ENCODE results near the gene IFRD2. TPM values are rescaled to one million over a fixed set of nuclear protein-coding genes. Genes with fewer than 3 reads are reported as not detected.
A peak's percentile ranks its signal among the peaks of the same experiment; 100 is the strongest.

IFRD2 gene
- total and polyA plus RNA-seq, 7 donors: 24.5 to 73.1 (median 51.8) TPM

DNA sequence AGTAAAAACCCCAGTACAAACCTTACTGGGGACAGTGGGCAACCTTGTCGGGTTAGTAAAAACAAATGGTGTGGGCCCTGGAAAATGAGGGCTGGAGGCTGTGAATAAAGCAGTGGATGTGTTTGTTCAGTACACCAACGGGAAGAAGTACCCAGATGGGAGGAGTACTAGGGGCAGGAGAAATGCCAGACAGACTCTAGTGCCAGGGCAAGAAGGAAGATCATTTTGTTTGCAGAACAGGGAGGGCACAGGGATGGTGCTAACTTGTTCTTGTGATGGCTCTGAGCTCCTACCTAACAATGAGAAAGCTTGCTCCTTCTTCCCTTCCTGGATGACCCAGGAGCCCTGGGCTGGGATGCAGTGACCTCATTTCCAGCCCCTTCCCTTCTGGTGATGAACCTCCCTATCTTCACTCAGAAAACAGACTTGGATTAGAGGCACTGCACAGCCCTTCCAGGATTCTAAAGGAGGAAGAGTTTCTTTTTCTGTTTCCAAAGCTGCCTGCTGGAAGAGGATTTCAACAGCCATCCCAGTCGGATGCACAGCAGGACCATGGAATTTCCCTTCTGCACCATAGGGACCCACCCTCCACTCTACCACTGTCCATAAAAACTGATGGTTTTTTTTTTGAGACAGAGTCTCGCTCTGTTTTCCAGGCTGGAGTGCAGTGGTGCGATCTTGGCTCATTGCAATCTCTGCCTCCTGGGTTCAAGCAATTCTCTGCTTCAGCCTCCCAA lies 42.3 kb upstream of the IFRD2 start:
- WGBS, 2 donors: 56 to 65% methylated on average over 5 of the region's 5 CpGs
- no peak overlapping the region for H3K4me3 ChIP-seq
- no peak for DNase-seq
- H3K27ac ChIP-seq: peak overlapping the region; percentile 93 to 100 (median 98)
- peaks cover 18 to 28% (median 21%) of the 10 kb centered on the region in 4 donors for H3K36me3 ChIP-seq
- intact Hi-C loops (cut with DNase I): no loop called here
- no peaks in the 10 kb centered on the region for H3K9me3 ChIP-seq
- peaks cover 0 to 59% (median 57%) of the 10 kb centered on the region in 4 donors for H3K4me1 ChIP-seq
- no peaks in the 10 kb centered on the region for H3K27me3 ChIP-seq
- TF ChIP-seq, protein P1, sequence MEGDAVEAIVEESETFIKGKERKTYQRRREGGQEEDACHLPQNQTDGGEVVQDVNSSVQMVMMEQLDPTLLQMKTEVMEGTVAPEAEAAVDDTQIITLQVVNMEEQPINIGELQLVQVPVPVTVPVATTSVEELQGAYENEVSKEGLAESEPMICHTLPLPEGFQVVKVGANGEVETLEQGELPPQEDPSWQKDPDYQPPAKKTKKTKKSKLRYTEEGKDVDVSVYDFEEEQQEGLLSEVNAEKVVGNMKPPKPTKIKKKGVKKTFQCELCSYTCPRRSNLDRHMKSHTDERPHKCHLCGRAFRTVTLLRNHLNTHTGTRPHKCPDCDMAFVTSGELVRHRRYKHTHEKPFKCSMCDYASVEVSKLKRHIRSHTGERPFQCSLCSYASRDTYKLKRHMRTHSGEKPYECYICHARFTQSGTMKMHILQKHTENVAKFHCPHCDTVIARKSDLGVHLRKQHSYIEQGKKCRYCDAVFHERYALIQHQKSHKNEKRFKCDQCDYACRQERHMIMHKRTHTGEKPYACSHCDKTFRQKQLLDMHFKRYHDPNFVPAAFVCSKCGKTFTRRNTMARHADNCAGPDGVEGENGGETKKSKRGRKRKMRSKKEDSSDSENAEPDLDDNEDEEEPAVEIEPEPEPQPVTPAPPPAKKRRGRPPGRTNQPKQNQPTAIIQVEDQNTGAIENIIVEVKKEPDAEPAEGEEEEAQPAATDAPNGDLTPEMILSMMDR (IDR thresholded peaks at IDR 0.05): no peak
- TF ChIP-seq POLR2A (IDR thresholded peaks at IDR 0.05) (no peak), EP300 (IDR thresholded peaks at IDR 0.05) (no peak), POLR2AphosphoS5 (IDR thresholded peaks at IDR 0.05) (no peak)

DNA sequence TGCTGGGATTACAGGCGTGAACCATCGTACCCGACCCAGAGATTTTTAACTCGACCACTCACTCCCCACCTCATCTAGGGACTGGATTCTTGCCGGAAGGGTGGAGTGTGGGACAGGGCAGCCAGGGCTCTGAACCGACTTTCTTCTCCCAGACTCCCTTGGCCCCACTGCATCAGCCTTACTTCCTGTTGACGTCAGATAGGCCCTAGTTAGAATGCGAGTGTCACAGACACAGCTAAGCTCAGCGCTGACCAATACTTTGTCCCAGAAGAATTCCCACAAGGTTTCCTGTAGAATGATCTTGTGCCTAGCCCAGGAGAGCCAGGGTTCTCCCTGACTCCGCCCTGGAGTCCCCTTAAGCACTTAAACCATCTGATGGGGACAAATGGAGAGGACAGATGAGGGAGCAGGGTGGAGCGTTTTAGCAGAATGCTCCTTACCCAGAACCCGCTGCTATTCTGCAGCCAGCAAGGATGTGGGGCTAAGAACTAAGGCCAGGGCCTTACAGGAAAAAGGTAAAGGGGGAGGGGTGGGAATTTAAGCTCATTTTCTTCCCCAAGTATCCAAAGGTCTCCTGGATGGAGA lies 41.6 kb upstream of the IFRD2 start:
- WGBS, 2 donors: 73 to 78% methylated on average over 12 of the region's 12 CpGs
- Histone ChIP-seq H3K4me1 (peaks cover 0 to 55% (median 55%) of the 10 kb centered on the region in 4 donors), H3K27me3 (no peaks in the 10 kb centered on the region), H3K9me3 (no peaks in the 10 kb centered on the region), H3K4me3 (no peak overlapping the region), H3K27ac (peak overlapping the region; percentile 93 to 100 (median 98)), H3K36me3 (peaks cover 18 to 29% (median 23%) of the 10 kb centered on the region in 4 donors)
- intact Hi-C loops (cut with DNase I): no loop called here
- TF ChIP-seq EP300 (IDR thresholded peaks at IDR 0.05): peak in 1 of 4 donors; percentile 25
- TF ChIP-seq POLR2A (IDR thresholded peaks at IDR 0.05): no peak
- peak in 3 of 4 donors; percentile 31 to 51 (median 42) for TF ChIP-seq POLR2AphosphoS5 (IDR thresholded peaks at IDR 0.05)
- TF ChIP-seq, protein P1 (IDR thresholded peaks at IDR 0.05): no peak
- DNase-seq: no peak

DNA sequence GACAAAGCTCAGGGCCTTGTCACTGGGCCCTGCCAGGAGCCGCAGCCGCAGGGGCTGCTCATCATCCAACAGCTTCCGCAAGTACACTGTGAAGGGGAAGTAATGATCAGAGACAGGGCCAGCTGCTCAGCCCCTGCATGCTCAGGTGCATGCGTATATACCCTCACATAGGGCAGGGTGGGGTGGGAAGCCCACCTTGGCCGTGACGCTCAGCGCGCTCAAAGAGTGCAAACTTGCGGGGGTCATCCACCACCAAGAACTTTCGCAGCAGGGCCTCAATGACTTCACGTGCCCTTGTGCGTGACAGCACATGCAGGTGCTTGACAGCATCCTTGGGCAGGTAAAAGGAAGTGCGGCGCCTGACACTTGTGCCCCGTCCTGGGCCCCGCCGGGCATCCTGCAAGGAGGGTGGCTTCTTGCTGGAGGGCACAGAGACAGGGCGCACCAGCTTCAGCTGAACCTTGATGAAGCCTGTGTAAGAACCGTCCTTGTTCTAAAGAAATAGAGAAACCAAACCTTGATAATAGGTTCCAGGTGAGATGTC lies 39.2 kb upstream of the IFRD2 start:
- Histone ChIP-seq H3K27ac (no peak overlapping the region), H3K9me3 (no peaks in the 10 kb centered on the region), H3K27me3 (no peaks in the 10 kb centered on the region), H3K4me1 (peaks cover 0 to 58% (median 56%) of the 10 kb centered on the region in 4 donors), H3K36me3 (peaks cover 18 to 32% (median 23%) of the 10 kb centered on the region in 4 donors), H3K4me3 (no peak overlapping the region)
- TF ChIP-seq POLR2A (IDR thresholded peaks at IDR 0.05) (no peak), EP300 (IDR thresholded peaks at IDR 0.05) (no peak), POLR2AphosphoS5 (IDR thresholded peaks at IDR 0.05) (no peak)
- TF ChIP-seq, protein P1 (IDR thresholded peaks at IDR 0.05): no peak
- DNase-seq: no peak
- 97% methylated on average over 19 of the region's 19 CpGs for WGBS, 2 donors
- intact Hi-C loops (cut with DNase I): no loop called here

DNA sequence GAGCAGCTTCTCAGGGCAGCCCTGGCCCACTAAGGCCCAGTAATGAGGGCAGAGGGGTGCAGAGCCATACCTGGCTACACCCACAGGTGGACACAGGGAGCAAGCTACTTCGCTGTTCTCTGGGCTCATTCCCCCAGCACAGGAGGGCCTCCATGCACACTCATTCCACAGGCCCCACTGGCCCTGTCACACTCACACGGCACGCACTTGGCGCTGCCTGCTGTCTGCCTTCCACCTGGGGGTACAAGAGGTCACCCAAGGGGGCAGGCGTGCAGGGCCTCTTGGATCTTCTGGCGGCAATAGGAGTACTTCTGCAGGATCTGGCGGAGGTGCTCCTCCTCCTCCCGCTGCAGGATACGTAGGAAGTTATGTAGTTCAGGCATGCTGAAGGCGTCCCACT lies 38.1 kb upstream of the IFRD2 start:
- WGBS, 2 donors: 95 to 97% methylated on average over 10 of the region's 10 CpGs
- intact Hi-C loops (cut with DNase I): no loop called here
- DNase-seq: no peak
- Histone ChIP-seq H3K4me1 (peaks cover 0 to 49% (median 46%) of the 10 kb centered on the region in 4 donors), H3K27ac (no peak overlapping the region), H3K27me3 (no peaks in the 10 kb centered on the region), H3K4me3 (no peak overlapping the region), H3K36me3 (peaks cover 18 to 43% (median 26%) of the 10 kb centered on the region in 4 donors), H3K9me3 (no peaks in the 10 kb centered on the region)
- TF ChIP-seq POLR2A (IDR thresholded peaks at IDR 0.05) (no peak), EP300 (IDR thresholded peaks at IDR 0.05) (no peak), POLR2AphosphoS5 (IDR thresholded peaks at IDR 0.05) (no peak)
- TF ChIP-seq, protein P1 (IDR thresholded peaks at IDR 0.05): no peak

Measured in sigmoid colon (tissue), 7 donors.